Measurements from ENCODE around the gene WNK2.
"Not testable (repeated sequence)": the region's sequence is repeated elsewhere in the genome, so short reads cannot be mapped to it uniquely, and the experiment has no call there.

WNK2 gene

GRCh38 chr9:93308158-93308602 lies 124.2 kb downstream of the WNK2 start:
- no peak for DNase-seq (ENCODE audit: low spot score)

GRCh38 chr9:93308676-93309075 lies 124.7 kb downstream of the WNK2 start:
- DNase-seq (ENCODE audit: low spot score), result no peak

GRCh38 chr9:93309889-93310425 lies 126.0 kb downstream of the WNK2 start:
- no peak for DNase-seq (ENCODE audit: low spot score)

- no peak for DNase-seq (ENCODE audit: low spot score)
Observed at GRCh38 chr9:93315118-93315517, 131.2 kb downstream of the WNK2 start.

- DNase-seq (ENCODE audit: low spot score), result no peak
Observed at GRCh38 chr9:93315960-93316359, 132.0 kb downstream of the WNK2 start.

- DNase-seq (ENCODE audit: low spot score), result no peak
Observed at GRCh38 chr9:93316726-93317494, 133.0 kb downstream of the WNK2 start.

- no peak for DNase-seq (ENCODE audit: low spot score)
Observed at GRCh38 chr9:93317495-93318094, 133.7 kb downstream of the WNK2 start.

- DNase-seq (ENCODE audit: low spot score), result no peak
Observed at GRCh38 chr9:93318480-93318879, 134.5 kb downstream of the WNK2 start.

GRCh38 chr9:93319301-93319991 lies 135.5 kb downstream of the WNK2 start:
- DNase-seq (ENCODE audit: low spot score), result no peak

GRCh38 chr9:93319992-93320500 lies 136.1 kb downstream of the WNK2 start:
- no peak for DNase-seq (ENCODE audit: low spot score)

GRCh38 chr9:93320591-93321219 lies 136.8 kb downstream of the WNK2 start:
- DNase-seq (ENCODE audit: low spot score), result no peak

GRCh38 chr9:93321220-93321610 lies 137.3 kb downstream of the WNK2 start:
- DNase-seq (ENCODE audit: low spot score), result no peak

GRCh38 chr9:93323446-93323954 lies 139.6 kb downstream of the WNK2 start:
- DNase-seq (ENCODE audit: low spot score), result not testable (repeated sequence)

- DNase-seq (ENCODE audit: low spot score), result no peak
Observed at GRCh38 chr9:93324191-93324834, 140.4 kb downstream of the WNK2 start.

- no peak for DNase-seq (ENCODE audit: low spot score)
Observed at GRCh38 chr9:93325307-93326035, 141.5 kb downstream of the WNK2 start.

GRCh38 chr9:93326056-93326455 lies 142.1 kb downstream of the WNK2 start:
- peak; percentile 74 for DNase-seq (ENCODE audit: low spot score)

- no peak for DNase-seq (ENCODE audit: low spot score)
Observed at GRCh38 chr9:93326654-93327053, 142.7 kb downstream of the WNK2 start.

- no peak for DNase-seq (ENCODE audit: low spot score)
Observed at GRCh38 chr9:93329629-93330280, 145.8 kb downstream of the WNK2 start.

- DNase-seq (ENCODE audit: low spot score), result no peak
Observed at GRCh38 chr9:93332317-93332716, 148.4 kb downstream of the WNK2 start.

- DNase-seq (ENCODE audit: low spot score), result no peak
Observed at GRCh38 chr9:93336720-93337119, 152.8 kb downstream of the WNK2 start.
